ENCODE measurements around the gene TMEM138.

TMEM138 gene

GRCh38 chr11:61361741-61362541, at the start of gene TMEM138, which contains the start of gene CYB561A3:
Gene TMEM138, plus strand, starts transcription at chr11:61362374. Its CDS starts 2,017 bp downstream, at chr11:61364391.
Gene CYB561A3, minus strand, starts transcription at chr11:61361882. Its CDS starts 5,169 bp downstream, at chr11:61356713.
- DNase-seq = peak; percentile 94

- DNase-seq = no peak
Measured at GRCh38 chr11:61315260-61315659, 46.9 kb upstream of the TMEM138 start.

GRCh38 chr11:61325649-61326414, 36.3 kb upstream of the TMEM138 start:
- no peak for DNase-seq

GRCh38 chr11:61327669-61328071, 34.5 kb upstream of the TMEM138 start:
- no peak for DNase-seq

GRCh38 chr11:61328351-61328750, 33.8 kb upstream of the TMEM138 start:
- DNase-seq = no peak

GRCh38 chr11:61329871-61330270, 32.3 kb upstream of the TMEM138 start:
- DNase-seq = no peak

- DNase-seq = no peak
Measured at GRCh38 chr11:61331651-61332050, 30.5 kb upstream of the TMEM138 start.

GRCh38 chr11:61332281-61332796, 29.8 kb upstream of the TMEM138 start:
- peak; percentile 8 for DNase-seq

- DNase-seq = peak; percentile 98
Measured at GRCh38 chr11:61332797-61333549, 29.2 kb upstream of the TMEM138 start, which contains the start of the genes DDB1 and TKFC. Gene DDB1, minus strand, starts transcription at chr11:61333105. Its CDS starts 137 bp downstream, at chr11:61332968. Gene TKFC, plus strand, starts transcription at chr11:61333228. Its CDS starts 1,501 bp downstream, at chr11:61334729.

- no peak for DNase-seq
Measured at GRCh38 chr11:61333550-61334433, 28.4 kb upstream of the TMEM138 start.

- peak; percentile 8 for DNase-seq
Measured at GRCh38 chr11:61334434-61335354, 27.5 kb upstream of the TMEM138 start.

- no peak for DNase-seq
Measured at GRCh38 chr11:61335355-61335710, 26.8 kb upstream of the TMEM138 start.

- peak; percentile 82 for DNase-seq
Measured at GRCh38 chr11:61336171-61336935, 25.8 kb upstream of the TMEM138 start.

- DNase-seq = no peak
Measured at GRCh38 chr11:61337706-61338470, 24.3 kb upstream of the TMEM138 start.

- no peak for DNase-seq
Measured at GRCh38 chr11:61338783-61339489, 23.2 kb upstream of the TMEM138 start.

GRCh38 chr11:61339490-61339878, 22.7 kb upstream of the TMEM138 start:
- DNase-seq = no peak

- DNase-seq = no peak
Measured at GRCh38 chr11:61340979-61341378, 21.2 kb upstream of the TMEM138 start.

- no peak for DNase-seq
Measured at GRCh38 chr11:61341706-61342105, 20.5 kb upstream of the TMEM138 start.
